CD4-positive, alpha-beta T cell treated with Interleukin-12 subunit alpha and Interleukin-12 subunit beta, for 1 hour (primary cell): ENCODE data around the gene TMPRSS6.
"Not testable (repeated sequence)": the region's sequence is repeated elsewhere in the genome, so short reads cannot be mapped to it uniquely, and the experiment has no call there.

Source experiments
- DNase-seq: peaks from one replicate; pipeline ENCODE4 v3.0.0-alpha.2; 2020

The TMPRSS6 gene

DNA sequence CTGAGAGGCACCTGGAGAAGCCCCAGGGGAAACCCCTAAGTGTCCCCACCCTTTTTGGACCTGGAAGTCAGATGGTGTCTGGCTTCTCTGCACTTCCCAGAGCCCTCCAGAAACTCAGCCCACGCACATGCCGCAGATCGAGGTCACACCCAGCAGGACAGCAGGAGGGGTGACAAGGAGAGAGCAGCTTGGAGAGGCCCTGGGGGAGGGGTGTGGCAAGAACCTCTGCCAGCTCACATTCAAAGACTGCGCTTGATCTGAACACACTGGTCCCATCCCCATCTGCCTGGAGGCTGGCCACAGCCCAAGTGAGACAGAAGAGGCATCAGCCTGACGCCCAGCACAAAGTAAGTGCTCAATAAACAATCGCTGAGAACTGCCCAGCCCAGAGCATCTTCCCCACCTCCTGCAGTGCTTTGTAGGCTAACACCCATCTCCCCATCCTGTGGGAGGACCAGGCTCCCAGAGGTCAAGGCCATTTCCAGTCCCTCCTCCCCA, 21.4 kb downstream of the TMPRSS6 start:
- no peak for DNase-seq

DNA sequence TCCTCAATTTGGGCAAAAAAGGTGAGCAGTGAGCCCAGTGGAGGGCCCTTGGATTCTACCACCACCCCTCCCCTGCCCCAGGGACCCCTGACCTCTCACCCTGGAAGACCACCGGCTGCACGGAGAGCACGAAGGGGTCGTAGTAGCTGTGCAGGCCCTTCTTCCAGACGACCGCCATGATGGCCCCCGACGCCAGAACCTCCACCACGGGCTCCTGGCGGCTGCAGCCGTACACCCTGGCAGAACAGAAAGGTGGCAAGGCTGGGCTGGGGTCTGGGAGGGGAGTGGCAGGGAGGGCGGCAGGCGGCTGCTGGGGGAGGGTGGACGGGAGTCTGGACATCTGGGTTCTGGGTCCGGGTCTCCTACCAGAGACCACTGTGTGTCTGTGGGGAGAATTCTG, 23.3 kb downstream of the TMPRSS6 start:
- no peak for DNase-seq

DNA sequence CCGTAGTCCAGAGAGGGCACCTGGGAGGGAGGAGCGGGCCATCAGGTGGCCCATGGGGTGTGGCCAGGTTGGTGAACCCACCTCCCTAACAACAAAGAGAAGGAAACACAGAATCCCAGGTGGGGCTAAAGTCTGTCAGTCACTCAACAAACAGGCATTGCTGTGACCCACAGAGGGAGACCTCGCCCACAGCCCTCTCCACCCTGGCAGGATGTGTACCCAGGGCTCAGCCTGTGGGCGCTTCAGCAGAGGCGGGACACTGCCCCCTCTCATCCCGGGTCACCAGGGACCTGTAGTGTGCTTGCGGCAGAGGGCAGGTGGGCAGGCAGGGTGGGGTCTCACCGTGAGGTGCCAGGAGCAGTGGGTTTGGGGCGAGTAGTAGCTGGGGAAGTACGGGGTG, 25.1 kb downstream of the TMPRSS6 start:
- no peak for DNase-seq

DNA sequence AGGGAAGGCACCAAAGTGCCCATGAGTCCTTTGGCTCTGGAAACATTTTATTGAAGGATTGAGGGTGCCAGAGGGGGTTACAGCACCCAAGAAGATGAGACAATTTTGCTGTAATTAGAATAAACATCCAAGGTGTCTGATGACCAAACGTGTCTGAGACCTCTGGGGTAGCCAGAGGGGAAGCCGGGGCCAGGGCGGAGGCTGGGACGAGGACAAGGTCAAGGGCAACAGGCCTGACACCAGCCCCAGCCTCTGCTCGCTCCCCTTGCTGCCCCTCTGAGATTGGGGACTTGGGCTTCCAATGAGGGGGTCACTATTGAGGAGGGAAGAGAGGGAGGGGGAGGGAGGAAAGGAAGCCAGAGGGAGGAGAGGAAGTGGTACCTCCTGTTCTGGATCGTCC, 25.6 kb downstream of the TMPRSS6 start:
- no peak for DNase-seq

DNA sequence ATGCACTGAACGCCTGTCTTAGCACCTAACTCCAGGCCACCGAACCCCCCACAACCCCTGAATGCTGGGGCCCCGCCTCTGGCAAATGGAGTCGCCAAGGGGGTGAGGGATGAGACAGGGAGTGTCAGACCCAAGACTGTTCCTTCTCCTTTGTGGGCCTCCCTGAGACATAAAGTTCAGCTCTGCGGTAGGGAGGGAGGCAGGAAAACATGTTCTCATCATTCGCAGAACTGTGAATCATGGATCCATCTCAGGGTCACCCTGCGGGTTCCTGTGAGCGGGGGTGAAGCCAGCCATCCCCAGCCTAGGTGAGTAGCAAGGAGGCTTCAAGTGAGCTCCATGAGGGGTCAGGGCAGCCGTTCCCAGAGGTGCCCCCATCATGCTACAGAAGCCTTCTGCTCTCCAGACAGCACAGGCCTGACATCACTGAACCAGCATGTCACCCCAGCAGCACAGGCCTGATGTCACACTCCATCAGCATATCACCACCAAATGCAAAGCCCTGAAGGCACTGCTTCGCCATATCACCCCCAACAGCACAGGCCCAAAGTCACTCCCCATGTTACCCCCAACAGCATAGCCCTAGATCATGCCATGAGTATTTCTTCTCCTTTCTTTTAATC, 27.2 kb downstream of the TMPRSS6 start:
- DNase-seq, result no peak

DNA sequence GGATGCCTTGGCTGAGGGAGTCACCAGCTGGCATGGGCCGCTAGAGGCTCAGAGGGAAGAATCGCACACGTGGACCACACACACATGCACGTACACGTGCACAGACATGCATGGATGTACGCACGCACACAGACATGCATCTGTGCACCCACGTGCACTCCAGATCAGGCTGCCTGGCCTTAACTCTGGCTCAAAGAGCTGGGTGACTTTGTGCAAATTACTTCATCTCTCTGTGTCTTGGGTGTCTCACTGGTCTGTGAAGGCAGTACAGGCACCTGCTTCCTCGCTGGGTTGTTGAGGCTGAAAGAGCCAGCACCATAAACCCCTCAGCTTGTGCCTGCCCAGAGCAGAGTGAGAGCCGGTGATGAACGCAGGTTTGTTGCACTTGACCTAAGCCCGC, 28.7 kb downstream of the TMPRSS6 start:
- no peak for DNase-seq

DNA sequence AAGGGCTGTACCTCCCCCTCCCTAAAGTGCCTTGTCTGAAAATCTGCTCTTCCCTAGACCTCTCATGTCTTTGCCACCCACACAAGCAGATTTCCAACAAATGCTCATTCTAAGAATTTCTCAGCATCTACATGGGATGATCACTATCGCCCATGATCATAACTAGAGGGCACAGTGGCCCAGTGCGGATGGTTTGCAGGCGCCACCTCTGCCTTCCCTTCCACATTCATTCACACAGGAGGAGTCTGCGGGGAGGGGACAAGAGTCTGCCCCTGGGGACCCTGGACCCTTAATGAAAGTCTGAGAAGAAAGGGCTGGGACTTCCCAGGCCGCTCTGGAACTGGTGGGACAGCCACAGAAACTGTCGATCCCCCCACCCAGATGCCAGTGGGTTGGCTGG, 29.1 kb downstream of the TMPRSS6 start:
- DNase-seq, result no peak

DNA sequence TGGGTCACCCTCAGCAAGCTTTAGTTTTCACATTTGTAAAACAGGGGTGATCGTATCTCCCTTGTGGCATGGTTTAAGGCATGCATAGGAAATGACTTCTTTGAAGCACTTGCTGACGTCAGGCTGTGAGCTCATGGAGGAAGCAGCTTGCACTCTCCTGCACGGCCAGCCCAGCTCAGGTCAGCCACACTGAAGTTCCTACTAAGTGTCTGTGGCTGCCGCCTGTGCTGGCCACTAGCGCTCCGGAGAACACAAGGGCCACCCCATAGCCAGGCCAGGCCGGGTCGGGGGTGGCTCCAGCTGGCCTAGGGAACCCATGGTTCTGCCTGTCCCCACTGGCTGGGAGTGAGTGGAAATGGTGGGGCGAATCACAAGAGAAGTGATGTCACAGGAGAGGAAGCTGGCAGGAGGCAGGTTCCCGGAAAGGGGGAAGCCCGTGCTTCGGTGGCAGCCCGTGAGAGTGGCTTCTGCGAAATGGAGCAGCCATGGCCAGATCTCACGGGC, 29.8 kb downstream of the TMPRSS6 start:
- DNase-seq, result peak; percentile 85

DNA sequence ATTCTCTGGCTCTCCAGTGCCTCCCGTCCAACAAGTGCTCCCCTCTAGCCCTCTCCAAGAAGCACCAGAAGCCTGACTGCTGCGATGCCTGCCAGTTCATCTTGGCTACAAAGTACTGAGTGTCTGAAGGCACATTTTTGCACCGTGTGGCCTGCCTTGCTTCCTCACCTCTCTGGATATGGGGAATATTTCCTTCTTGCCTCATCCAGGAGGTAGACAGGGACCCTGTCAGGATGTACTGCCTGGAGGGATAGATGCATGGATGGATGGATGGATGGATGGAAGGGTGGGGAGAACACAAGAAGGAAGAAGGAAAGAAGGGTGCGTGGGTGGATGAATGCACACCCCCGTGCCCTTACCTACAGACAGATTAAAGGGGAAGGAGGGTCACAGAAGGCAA, 30.4 kb downstream of the TMPRSS6 start:
- no peak for DNase-seq

DNA sequence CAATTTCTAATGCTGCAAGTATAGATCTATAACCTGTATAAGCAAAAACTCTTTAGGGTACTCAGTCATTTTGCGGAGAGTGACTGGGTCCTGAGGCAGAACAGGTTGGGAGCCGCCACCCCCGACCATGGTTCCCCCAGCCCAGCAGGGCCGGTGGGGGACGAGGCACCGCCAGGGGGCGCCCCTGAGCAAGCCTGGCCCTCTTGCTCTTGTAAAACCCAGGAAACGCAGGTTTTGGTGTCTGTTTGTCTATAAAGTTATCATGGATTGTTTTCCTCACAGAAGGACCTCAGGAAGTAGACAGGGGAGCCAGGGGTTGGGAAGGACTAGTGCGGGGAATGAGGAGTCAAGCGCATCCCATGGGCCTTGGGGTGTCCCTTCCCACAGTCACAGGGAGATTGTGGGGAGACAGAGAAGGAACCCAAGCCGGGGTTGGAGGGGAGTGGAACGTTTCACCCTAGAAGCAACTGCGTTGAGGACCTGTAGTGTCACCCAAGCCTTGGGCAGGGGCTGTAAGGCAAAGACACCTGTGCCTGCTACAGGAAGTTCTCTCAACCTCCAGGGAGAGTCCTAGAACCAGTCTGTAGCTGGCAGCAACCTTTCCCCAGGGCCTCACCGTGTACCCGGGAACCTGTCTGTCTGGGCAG, 31.6 kb downstream of the TMPRSS6 start:
- DNase-seq, result peak; percentile 84

DNA sequence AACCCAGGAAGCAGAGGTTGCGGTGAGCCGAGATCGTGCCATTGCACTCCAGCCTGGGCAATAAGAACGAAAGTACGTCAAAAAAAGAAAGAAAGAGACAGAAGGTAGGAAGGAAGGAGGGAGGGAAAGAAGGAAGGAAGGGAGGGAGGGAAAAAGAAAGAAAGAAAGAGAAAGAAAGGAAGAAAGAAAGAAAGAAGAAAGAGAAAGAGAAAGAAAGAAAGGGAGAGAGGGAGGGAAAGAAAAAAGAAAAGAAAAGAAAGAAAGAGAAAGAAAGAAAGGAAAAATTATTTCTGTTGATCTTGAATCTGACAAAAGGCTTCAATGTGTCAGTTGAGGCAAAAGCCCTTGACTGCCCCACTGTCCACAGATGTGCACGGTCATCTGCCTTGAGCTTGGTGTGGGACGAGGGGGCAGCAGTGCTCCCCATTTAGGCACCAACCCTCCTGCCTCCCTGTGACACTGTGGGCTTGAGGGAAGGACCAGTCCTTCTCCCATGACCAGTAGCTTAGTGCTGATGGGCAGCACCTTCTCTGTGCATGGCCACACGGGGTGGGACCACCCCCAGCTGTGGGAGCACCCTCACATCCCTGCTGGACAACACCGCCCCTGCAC, 33.6 kb downstream of the TMPRSS6 start:
- no peak for DNase-seq

DNA sequence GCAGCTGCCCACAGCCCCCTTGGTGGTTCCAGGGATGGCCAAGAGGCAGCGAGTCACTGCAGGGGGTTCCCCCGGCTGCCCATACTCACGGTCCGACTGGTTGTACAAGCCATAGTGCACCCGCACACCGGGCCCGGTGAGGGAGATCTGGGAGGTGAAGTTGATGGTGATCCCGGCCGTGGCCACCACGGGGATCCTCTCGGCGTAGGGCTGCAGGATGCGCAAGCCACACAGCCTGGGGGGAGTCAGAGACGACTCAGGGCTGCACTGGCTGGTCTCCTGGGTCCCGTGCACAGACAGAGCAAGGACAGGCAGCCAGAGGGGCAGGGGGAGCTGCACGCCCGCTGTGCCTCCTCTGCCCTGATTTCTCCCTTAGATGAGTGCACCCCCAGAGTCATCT, 34.5 kb downstream of the TMPRSS6 start:
- DNase-seq, result no peak

DNA sequence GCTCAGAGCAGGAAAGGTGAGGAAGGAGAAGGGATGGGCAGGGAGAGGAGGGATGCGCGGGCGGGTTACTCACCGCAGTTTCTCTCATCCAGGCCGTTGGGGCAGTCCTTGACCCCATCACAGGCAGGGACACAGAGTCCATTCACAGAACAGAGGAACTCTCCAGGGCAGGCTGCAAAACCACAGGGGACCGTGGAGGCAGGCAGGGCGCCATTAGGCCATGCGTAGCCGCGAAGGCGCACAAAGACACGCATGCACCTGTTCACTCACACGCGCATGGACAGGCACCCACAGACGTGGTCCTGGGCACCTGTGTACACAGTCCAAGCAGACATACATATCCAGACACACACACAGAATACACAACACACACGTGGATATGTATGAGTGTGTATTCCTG, 35.0 kb downstream of the TMPRSS6 start:
- no peak for DNase-seq

DNA sequence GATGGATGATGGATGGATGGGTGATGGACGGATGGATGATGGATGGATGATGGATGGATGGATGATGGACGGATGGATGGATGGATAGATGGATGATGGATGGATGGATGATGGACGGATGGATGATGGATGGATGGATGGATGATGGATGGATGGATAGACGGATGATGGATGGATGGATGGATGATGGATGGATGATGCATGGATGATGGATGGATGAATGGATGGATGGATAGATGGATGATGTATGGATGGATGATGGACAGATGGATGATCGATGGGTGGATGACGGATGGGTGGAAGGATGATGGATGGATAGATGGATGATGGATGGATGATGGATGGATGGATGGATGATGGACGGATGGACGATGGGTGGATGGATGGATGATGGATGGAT, 36.8 kb downstream of the TMPRSS6 start:
- no peak for DNase-seq

DNA sequence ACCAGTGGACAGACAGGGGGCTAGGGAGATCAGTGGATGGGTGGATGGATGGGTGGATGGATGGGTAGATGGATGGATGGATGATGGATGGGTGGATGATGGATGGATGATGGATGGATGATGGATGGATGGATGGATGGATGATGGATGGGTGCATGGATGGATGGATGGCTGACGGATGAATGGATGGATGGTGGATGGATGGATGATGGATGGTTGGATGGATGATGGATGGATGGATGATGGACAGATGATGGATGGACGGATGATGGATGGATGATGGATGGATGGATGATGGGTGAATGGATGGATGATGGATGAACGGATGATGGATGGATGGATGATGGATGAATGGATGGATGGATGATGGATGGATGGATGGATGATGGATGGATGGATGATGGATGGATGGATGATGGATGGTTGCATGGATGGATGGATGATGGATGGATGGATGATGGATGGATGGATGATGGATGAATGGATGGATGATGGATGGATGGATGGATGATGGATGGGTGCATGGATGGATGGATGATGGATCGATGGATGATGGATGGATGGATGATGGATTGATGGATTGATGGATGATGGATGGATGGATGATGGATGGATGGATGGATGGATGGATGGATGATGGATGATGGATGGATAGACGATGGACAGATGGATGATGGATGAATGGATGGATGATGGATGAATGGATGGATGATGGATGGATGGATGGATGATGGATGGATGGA, 37.5 kb downstream of the TMPRSS6 start:
- DNase-seq, result not testable (repeated sequence)

DNA sequence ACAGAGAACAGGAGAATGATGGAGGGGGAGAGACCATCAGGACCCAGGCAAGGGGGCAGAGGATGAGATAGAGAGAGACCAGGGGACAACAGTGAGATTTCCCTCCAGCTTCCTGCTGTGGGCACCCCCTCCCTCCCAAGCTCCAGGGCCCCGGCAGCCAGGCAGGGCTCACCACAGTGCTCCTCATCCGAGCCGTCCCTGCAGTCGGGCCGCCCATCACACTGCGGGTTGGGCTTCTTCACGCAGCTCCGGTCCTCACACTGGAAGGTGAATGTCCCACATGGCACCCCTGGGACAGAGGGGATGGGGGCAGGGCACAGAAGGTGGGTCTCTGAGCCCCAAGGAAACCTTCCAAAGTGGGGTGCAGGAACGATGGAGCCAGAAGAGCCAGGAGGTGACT, 38.8 kb downstream of the TMPRSS6 start:
- DNase-seq, result no peak

DNA sequence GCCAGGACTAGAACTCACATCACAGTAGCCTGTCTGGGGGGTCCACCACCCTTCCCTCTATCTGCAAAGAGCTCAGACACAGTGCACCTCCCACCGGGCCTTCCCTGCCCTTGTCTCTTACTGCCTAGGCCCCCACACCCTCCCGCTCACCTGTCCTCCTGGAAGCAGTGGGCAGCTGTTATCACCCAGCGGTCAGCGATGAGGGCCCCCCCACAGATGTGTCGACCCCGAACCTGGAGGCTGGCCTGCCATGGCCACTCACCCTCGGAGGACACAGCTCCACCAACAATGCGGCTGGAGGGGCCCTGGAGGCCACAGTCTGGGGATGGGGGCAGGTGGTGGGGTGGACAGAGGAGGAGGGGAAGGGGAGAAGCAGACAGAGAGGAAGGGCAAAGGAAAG, 39.2 kb downstream of the TMPRSS6 start:
- no peak for DNase-seq

DNA sequence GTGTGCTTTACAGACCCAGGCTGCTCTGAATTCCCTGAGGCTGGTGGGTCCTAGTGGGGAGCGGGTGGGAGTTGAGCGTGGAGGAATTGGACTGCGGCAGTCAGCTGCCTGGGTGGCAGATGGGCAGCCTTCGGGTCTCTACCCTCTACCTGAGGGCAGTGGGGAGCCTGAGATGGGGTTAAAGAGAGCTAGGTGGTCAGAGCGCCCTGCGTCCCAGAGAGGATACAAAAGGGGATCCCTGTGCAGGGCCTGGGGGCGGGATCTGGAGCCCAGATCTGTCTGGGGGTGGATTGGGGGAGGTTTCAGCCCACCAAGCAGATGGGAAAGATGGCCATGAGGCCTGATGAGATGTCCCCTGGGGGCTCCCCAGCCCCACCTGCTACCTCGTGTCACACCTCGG, 39.8 kb downstream of the TMPRSS6 start:
- DNase-seq, result no peak

DNA sequence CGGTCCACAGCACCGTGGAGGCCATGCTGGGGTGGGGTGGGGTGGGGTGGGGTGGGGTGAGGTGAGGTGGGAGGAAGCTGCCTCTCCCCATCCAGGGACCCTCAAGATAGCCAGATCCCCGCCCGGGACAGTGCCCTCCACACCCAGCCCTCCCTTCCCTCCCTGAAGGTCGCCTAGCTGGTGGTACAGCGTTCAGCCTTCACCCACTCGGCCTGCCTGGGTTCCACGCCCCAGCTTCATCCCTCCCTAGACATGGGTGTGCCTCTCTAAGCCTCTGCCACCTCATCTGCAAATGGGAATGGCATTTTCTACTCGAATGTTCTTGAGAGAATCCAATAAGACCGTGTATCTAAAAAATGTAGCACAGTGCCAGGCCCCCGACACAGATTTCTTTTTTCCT, 40.2 kb downstream of the TMPRSS6 start:
- DNase-seq, result no peak

DNA sequence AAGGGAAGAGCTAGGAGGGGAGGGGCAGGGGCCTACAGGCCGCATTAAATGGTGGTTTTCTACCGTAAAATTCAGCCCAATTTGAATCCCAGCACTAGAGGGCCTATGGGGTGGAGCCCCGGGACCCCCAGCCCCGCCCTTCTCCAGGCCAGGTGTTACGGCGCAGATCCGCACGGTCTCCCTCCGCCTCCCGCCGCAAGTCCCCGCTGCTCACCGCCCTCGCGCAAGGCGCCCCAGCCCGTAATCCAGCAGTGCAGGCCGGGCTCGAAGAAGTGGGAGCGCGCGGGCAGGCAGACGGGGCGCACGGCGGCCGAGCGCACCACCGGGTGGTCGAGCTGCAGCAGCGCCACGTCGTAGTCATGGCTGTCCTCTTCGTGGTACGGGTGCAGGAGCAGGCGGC, 40.7 kb downstream of the TMPRSS6 start:
- no peak for DNase-seq

DNA sequence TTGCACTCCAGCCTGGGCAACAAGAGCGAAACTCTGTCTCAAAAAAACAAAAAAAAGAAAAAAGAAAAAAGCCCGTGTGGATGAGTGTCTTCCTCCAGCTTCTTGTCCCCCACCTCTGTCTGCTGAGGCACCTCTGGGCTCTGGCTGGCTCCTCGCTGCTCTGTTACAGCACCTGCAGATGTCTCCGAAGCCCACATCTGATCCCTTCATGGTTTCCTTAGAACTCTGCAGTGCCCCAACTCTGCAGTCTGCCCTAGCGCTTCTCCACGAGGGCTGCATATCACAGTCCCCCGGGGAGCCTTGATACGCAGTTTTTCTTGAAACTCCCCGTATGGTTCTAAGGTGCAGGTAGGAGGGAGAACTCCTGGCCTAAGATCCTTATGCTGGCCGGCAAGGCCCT, 42.1 kb downstream of the TMPRSS6 start:
- no peak for DNase-seq

DNA sequence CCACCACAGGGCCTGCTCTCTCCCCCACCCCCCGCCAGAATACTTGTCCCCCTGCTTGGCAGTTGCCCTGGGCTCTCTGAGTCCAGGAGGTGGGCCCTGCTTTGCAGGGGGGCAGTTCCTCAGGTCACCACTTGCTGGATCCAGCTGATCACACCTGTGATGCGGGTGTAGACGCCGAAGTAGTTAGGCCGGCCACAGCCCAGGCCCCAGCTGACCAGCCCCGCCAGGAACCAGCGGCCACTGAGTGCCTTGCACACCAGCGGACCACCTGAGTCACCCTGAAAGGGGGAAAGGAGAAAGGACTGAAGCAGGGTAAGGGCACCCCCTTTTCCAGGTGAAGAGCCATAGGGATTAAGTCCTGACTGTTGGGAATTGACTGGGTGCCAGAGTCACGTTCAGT, 43.6 kb downstream of the TMPRSS6 start:
- DNase-seq, result no peak

DNA sequence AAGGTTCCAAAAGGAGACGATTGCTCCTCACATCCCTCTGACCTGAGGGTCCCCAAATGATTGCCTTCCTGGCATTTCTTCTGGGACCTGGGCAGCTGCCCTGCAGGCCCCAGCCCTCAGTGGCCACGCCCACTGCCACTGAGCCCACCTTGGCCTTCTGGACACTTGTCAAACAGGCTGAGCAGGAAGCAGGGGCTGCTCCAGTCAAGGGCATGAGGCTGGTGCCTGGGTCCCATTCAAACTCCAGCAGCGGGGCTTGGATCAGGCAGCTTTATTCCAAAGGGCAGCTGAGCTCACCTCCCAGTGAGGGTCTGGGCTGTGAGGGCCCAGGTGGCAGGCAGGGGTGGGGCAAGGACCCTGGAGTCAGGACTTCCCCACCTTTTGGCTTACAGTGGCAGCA, 44.3 kb downstream of the TMPRSS6 start:
- no peak for DNase-seq

DNA sequence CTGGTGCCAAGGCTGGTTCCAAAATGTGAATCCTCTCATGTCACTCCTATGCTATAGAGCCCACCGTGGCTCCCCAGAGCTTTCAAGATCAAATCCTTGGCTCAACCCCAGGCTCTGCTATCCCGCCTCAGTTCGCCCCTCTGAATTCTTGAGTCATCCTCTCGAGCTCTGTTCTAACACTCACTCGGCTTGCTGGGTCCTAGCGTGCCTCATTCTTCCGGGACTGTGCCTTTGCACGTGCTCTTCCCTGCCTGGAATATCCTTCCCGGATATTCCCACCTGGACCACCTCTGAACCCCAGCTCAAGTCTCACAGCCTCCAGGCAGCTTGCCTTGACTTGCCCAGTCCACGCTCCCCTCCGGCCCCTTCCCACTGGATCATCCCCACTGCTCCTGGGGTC, 45.0 kb downstream of the TMPRSS6 start:
- DNase-seq, result no peak
